ENCODE measurements around the gene LPP. TPM values are rescaled to one million over a fixed set of nuclear protein-coding genes. Genes with fewer than 3 reads are reported as not detected.

The LPP gene
- total and polyA plus RNA-seq, 2 of the 13 experiments (the other 11 are each of a cell fraction or from before 2014, with no cell fraction given), result 19.2 to 29.9 TPM

DNA sequence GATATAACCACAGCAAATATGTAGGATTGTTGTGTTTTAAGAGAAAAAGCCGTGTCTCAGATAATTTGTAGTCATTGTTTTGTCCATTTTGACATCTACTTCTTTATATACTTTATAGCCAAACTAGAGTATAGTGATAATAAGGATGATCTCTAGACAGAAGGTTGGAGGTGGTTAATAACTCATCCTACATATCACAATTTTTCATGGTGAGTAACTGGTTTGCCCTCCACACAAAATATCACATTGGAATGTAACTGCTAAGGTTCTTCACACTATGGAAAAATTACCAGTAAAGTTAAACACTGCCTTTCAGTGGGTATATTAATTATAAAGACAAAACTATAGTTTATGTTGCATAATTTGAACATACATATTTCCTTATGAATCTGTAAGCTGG lies 380.7 kb downstream of the LPP start:
- H3K27ac ChIP-seq (ENCODE audit: extremely low read length, insufficient read depth, low read length), result no peak overlapping the region
- H3K27me3 ChIP-seq (ENCODE audit: control insufficient read depth in 1 of 2, insufficient read depth in 2 of 2, low read length in 2 of 2), result no peaks in the 10 kb centered on the region
- no peak for ATAC-seq
- no peak overlapping the region for H3K4me2 ChIP-seq (ENCODE audit: low read depth, low read length)
- H3K4me1 ChIP-seq (ENCODE audit: insufficient read depth, low read length), result peaks cover 13% of the 10 kb centered on the region
- ChIA-PET CTCF (ENCODE audit: low intra/inter-chr PET ratio, low total read pairs) (no interaction called here), POLR2A (no interaction called here)
- BruUV-seq (replicated peaks), result no TSS peak
- intact Hi-C loops (cut with micrococcal nuclease; ENCODE audit: unreplicated experiment) (no loop called here), in situ Hi-C loops (cut with HindIII; ENCODE audit: extremely low pct_ligation_motif_present, low pct_unique_long_range_greater_than_20kb) (no loop called here)
- H3K79me2 ChIP-seq (ENCODE audit: insufficient read depth, low read length), result no peaks in the 10 kb centered on the region
- H3K36me3 ChIP-seq (replicated peaks in 1 of 2; ENCODE audit: control insufficient read depth in 1 of 2, insufficient read depth in 2 of 2, low read length in 2 of 2), result no peaks in the 10 kb centered on the region
- FAIRE-seq, result no peak
- H2AFZ ChIP-seq (ENCODE audit: low read length), result no peak overlapping the region
- H3K9ac ChIP-seq (ENCODE audit: insufficient read depth, low read depth, low read length), result no peak overlapping the region
- H3K4me3 ChIP-seq (replicated peaks in 1 of 3; ENCODE audit: insufficient read depth in 1 of 3, low read depth in 2 of 3, low read length in 3 of 3), result no peak overlapping the region
- H4K20me1 ChIP-seq (ENCODE audit: insufficient read depth, low read length), result no peaks in the 10 kb centered on the region
- H3K9me3 ChIP-seq (ENCODE audit: low read length), result no peaks in the 10 kb centered on the region
- no peak for DNase-seq (ENCODE audit: low spot score)
- 98% methylated on average over 1 of the region's 1 CpG for WGBS (ENCODE audit: low lambda C conversion rate)
- TF ChIP-seq AHR (CRISPR knock-in tag; IDR thresholded peaks at IDR 0.05), result no peak
- TF ChIP-seq PRPF4 (IDR thresholded peaks at IDR 0.05; ENCODE audit: low read depth, low read length, poor library complexity, severe bottlenecking), result no peak
- no peak for TF ChIP-seq GATA4 (IDR thresholded peaks at IDR 0.05; ENCODE audit: borderline replicate concordance, low read depth)
- TF ChIP-seq, protein P1, sequence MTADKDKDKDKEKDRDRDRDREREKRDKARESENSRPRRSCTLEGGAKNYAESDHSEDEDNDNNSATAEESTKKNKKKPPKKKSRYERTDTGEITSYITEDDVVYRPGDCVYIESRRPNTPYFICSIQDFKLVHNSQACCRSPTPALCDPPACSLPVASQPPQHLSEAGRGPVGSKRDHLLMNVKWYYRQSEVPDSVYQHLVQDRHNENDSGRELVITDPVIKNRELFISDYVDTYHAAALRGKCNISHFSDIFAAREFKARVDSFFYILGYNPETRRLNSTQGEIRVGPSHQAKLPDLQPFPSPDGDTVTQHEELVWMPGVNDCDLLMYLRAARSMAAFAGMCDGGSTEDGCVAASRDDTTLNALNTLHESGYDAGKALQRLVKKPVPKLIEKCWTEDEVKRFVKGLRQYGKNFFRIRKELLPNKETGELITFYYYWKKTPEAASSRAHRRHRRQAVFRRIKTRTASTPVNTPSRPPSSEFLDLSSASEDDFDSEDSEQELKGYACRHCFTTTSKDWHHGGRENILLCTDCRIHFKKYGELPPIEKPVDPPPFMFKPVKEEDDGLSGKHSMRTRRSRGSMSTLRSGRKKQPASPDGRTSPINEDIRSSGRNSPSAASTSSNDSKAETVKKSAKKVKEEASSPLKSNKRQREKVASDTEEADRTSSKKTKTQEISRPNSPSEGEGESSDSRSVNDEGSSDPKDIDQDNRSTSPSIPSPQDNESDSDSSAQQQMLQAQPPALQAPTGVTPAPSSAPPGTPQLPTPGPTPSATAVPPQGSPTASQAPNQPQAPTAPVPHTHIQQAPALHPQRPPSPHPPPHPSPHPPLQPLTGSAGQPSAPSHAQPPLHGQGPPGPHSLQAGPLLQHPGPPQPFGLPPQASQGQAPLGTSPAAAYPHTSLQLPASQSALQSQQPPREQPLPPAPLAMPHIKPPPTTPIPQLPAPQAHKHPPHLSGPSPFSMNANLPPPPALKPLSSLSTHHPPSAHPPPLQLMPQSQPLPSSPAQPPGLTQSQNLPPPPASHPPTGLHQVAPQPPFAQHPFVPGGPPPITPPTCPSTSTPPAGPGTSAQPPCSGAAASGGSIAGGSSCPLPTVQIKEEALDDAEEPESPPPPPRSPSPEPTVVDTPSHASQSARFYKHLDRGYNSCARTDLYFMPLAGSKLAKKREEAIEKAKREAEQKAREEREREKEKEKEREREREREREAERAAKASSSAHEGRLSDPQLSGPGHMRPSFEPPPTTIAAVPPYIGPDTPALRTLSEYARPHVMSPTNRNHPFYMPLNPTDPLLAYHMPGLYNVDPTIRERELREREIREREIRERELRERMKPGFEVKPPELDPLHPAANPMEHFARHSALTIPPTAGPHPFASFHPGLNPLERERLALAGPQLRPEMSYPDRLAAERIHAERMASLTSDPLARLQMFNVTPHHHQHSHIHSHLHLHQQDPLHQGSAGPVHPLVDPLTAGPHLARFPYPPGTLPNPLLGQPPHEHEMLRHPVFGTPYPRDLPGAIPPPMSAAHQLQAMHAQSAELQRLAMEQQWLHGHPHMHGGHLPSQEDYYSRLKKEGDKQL (CRISPR knock-in tag; IDR thresholded peaks at IDR 0.05; ENCODE audit: low read depth), result no peak
- no peak for TF ChIP-seq ZNF33A (CRISPR knock-in tag; IDR thresholded peaks at IDR 0.05; ENCODE audit: borderline replicate concordance)
- TF ChIP-seq, protein P2, sequence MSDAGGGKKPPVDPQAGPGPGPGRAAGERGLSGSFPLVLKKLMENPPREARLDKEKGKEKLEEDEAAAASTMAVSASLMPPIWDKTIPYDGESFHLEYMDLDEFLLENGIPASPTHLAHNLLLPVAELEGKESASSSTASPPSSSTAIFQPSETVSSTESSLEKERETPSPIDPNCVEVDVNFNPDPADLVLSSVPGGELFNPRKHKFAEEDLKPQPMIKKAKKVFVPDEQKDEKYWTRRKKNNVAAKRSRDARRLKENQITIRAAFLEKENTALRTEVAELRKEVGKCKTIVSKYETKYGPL (CRISPR knock-in tag; IDR thresholded peaks at IDR 0.05), result no peak
- no peak for TF ChIP-seq ZBTB3 (CRISPR knock-in tag; IDR thresholded peaks at IDR 0.05; ENCODE audit: borderline replicate concordance, low read depth)
- TF ChIP-seq ZNF567 (CRISPR knock-in tag; IDR thresholded peaks at IDR 0.05; ENCODE audit: borderline replicate concordance), result no peak
- TF ChIP-seq, protein P3, sequence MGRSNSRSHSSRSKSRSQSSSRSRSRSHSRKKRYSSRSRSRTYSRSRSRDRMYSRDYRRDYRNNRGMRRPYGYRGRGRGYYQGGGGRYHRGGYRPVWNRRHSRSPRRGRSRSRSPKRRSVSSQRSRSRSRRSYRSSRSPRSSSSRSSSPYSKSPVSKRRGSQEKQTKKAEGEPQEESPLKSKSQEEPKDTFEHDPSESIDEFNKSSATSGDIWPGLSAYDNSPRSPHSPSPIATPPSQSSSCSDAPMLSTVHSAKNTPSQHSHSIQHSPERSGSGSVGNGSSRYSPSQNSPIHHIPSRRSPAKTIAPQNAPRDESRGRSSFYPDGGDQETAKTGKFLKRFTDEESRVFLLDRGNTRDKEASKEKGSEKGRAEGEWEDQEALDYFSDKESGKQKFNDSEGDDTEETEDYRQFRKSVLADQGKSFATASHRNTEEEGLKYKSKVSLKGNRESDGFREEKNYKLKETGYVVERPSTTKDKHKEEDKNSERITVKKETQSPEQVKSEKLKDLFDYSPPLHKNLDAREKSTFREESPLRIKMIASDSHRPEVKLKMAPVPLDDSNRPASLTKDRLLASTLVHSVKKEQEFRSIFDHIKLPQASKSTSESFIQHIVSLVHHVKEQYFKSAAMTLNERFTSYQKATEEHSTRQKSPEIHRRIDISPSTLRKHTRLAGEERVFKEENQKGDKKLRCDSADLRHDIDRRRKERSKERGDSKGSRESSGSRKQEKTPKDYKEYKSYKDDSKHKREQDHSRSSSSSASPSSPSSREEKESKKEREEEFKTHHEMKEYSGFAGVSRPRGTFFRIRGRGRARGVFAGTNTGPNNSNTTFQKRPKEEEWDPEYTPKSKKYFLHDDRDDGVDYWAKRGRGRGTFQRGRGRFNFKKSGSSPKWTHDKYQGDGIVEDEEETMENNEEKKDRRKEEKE (IDR thresholded peaks at IDR 0.05), result no peak
- TF ChIP-seq RBFOX2 (IDR thresholded peaks at IDR 0.05; ENCODE audit: low read depth, low read length), result no peak
- no peak for TF ChIP-seq MATR3 (CRISPR knock-in tag; IDR thresholded peaks at IDR 0.05)
